H1 (cell line): ENCODE data around the gene SAG. TPM values are rescaled to one million over a fixed set of nuclear protein-coding genes. Genes with fewer than 3 reads are reported as not detected.

ENCODE experiments used
- CTCF ChIA-PET: fragments of 300-600 bp; sonication (Branson Sonifier 250); formaldehyde crosslinking; loops from one replicate; lab custom pipeline; 2021; ENCODE audit not compliant: partially characterized antibody; lab: Charles Lee
- POLR2A ChIA-PET: fragments of 300-600 bp; sonication (Branson Sonifier 250); formaldehyde crosslinking; loops from one replicate; lab custom pipeline; 2021; ENCODE audit warnings: inconsistent platforms; ENCODE audit not compliant: partially characterized antibody; lab: Charles Lee
- DNase-seq, 2 experiments: peaks; one replicate each; pipeline versions ENCODE4 v3.0.0 to v3.0.0-alpha.2; 2010 to 2022; ENCODE audit warnings: low spot score in 2 of 2, low read depth in 1 of 2, mixed read lengths in 1 of 2
- FAIRE-seq: peaks from 2 replicates; lab custom pipeline; 2011; peaks lifted over from hg19 to GRCh38; lab: Jason Lieb, UNC
- H2AFZ ChIP-seq: 2 replicates; pipeline ENCODE4 v1.8.1; 2012; ENCODE audit warnings: low read length, inconsistent platforms
- H2AK5ac ChIP-seq: 2 replicates; pipeline ENCODE4 v1.6.1; 2013; ENCODE audit warnings: low read depth, low read length
- H2BK120ac ChIP-seq: replicated peaks from 2 replicates; pipeline ENCODE3; 2013; ENCODE audit warnings: low read depth, low read length, inconsistent platforms
- H2BK12ac ChIP-seq: 2 replicates; pipeline ENCODE4 v1.6.1; 2013; ENCODE audit warnings: low read depth, low read length
- H2BK15ac ChIP-seq: 2 replicates; pipeline ENCODE4 v1.6.1; 2013; ENCODE audit warnings: low read length
- H2BK20ac ChIP-seq: 2 replicates; pipeline ENCODE4 v1.6.1; 2013; ENCODE audit warnings: low read length
- H2BK5ac ChIP-seq: 2 replicates; pipeline ENCODE4 v1.6.1; 2013; ENCODE audit warnings: low read depth, low read length
- H3K14ac ChIP-seq: 2 replicates; pipeline ENCODE4 v1.6.1; 2013; ENCODE audit warnings: inconsistent platforms; ENCODE audit not compliant: insufficient read length
- H3K18ac ChIP-seq: 2 replicates; pipeline ENCODE4 v1.6.1; 2013; ENCODE audit warnings: low read length; ENCODE audit errors: extremely low read depth
- H3K23ac ChIP-seq: 2 replicates; pipeline ENCODE4 v1.6.1; 2013; ENCODE audit warnings: inconsistent platforms; ENCODE audit not compliant: insufficient read length
- H3K23me2 ChIP-seq: 2 replicates; pipeline ENCODE4 v1.6.1; 2013; ENCODE audit warnings: low read depth, low read length
- H3K27ac ChIP-seq: 2 replicates; pipeline ENCODE4 v1.6.1; 2011; ENCODE audit warnings: low read depth, low read length, inconsistent platforms
- H3K27me3 ChIP-seq, 4 experiments: replicated peaks in 1 of 4; 1 replicate in 1 of 4; 2 replicates in 3 of 4; pipeline versions ENCODE4 v1.6.1 to v1.8.1; 2011 to 2013; ENCODE audit warnings: low read length in 3 of 4, mild to moderate bottlenecking in 3 of 4, inconsistent platforms in 2 of 4, mixed read lengths in 2 of 4, moderate library complexity in 1 of 4; ENCODE audit not compliant: control insufficient read depth in 3 of 4, insufficient read depth in 3 of 4; ENCODE audit errors: extremely low read depth in 1 of 4
- H3K36me3 ChIP-seq, 4 experiments: 2 replicates each; pipeline versions ENCODE4 v1.6.1 to v1.8.1; 2011 to 2013; ENCODE audit warnings: mild to moderate bottlenecking in 4 of 4, low read length in 3 of 4, moderate library complexity in 2 of 4, control low read depth in 1 of 4, inconsistent platforms in 1 of 4; ENCODE audit not compliant: insufficient read depth in 4 of 4, control insufficient read depth in 2 of 4
- H3K4ac ChIP-seq: replicated peaks from 2 replicates; pipeline ENCODE3; 2013; ENCODE audit warnings: low read length, low read depth, mixed read lengths, inconsistent platforms; ENCODE audit not compliant: insufficient read length
- H3K4me1 ChIP-seq, 4 experiments: replicated peaks in 1 of 4; 1 replicate in 1 of 4; 2 replicates in 3 of 4; pipeline versions ENCODE4 v1.6.1 to v1.8.1; 2011 to 2013; ENCODE audit warnings: low read length in 3 of 4, inconsistent platforms in 2 of 4, mixed read lengths in 1 of 4; ENCODE audit not compliant: insufficient read depth in 4 of 4, control insufficient read depth in 3 of 4
- H3K4me2 ChIP-seq, 2 experiments: 2 replicates each; pipeline versions ENCODE4 v1.6.1 to v1.8.1; 2011 to 2013; ENCODE audit warnings: low read depth in 2 of 2, low read length in 2 of 2, control low read depth in 1 of 2, inconsistent platforms in 1 of 2, mild to moderate bottlenecking in 1 of 2; ENCODE audit not compliant: insufficient read depth in 1 of 2
- H3K4me3 ChIP-seq, 4 experiments: fragments of 200-600, 300-600 bp in 1 of 4; sonication (generic), shearing (Covaris generic), sonication (Bioruptor Twin) in 1 of 4; 2 replicates each; pipeline versions ENCODE4 v1.5.1 to v1.8.1; 2011 to 2016; ENCODE audit warnings: low read length in 4 of 4, low read depth in 3 of 4, control low read depth in 2 of 4, inconsistent platforms in 2 of 4, mild to moderate bottlenecking in 2 of 4, mixed read lengths in 1 of 4, moderate library complexity in 1 of 4; ENCODE audit not compliant: insufficient read depth in 2 of 4; ENCODE audit errors: extremely low read depth in 1 of 4
- H3K56ac ChIP-seq: replicated peaks from 2 replicates; pipeline ENCODE3; 2013; ENCODE audit warnings: low read depth, mild to moderate bottlenecking, mixed read lengths, low read length, inconsistent platforms; ENCODE audit not compliant: insufficient read length
- H3K79me1 ChIP-seq: 2 replicates; pipeline ENCODE4 v1.6.1; 2013; ENCODE audit warnings: low read depth, low read length, control low read depth
- H3K79me2 ChIP-seq, 2 experiments: 2 replicates each; pipeline versions ENCODE4 v1.6.1 to v1.8.1; 2012 to 2013; ENCODE audit warnings: low read length in 2 of 2, mild to moderate bottlenecking in 2 of 2, inconsistent platforms in 1 of 2; ENCODE audit not compliant: insufficient read depth in 2 of 2, control insufficient read depth in 1 of 2
- H3K9ac ChIP-seq, 4 experiments: replicated peaks in 1 of 4; 1 replicate in 1 of 4; 2 replicates in 3 of 4; pipeline versions ENCODE4 v1.6.1 to v1.8.1; 2011 to 2013; ENCODE audit warnings: low read depth in 3 of 4, low read length in 3 of 4, control low read depth in 2 of 4, mild to moderate bottlenecking in 2 of 4, moderate library complexity in 2 of 4, inconsistent platforms in 1 of 4; ENCODE audit errors: extremely low read depth in 1 of 4
- H3K9me3 ChIP-seq, 2 experiments: 2 replicates each; pipeline versions ENCODE4 v1.6.1 to v1.8.1; 2012 to 2013; ENCODE audit warnings: mild to moderate bottlenecking in 2 of 2, moderate library complexity in 2 of 2, control low read depth in 1 of 2, inconsistent platforms in 1 of 2, low read depth in 1 of 2, low read length in 1 of 2, mixed read lengths in 1 of 2; ENCODE audit not compliant: insufficient read depth in 2 of 2
- H4K20me1 ChIP-seq, 2 experiments: replicated peaks in 1 of 2; 2 replicates each; pipeline versions ENCODE3 to v1.8.1; 2011 to 2013; ENCODE audit warnings: inconsistent platforms in 2 of 2, low read length in 2 of 2, mild to moderate bottlenecking in 1 of 2; ENCODE audit not compliant: insufficient read depth in 2 of 2, control insufficient read depth in 1 of 2
- H4K5ac ChIP-seq: 2 replicates; pipeline ENCODE4 v1.6.1; 2013; ENCODE audit warnings: low read length, low read depth, mixed read lengths, inconsistent platforms; ENCODE audit not compliant: insufficient read length
- H4K8ac ChIP-seq: 2 replicates; pipeline ENCODE4 v1.8.0; 2013; ENCODE audit warnings: mild to moderate bottlenecking, moderate library complexity, low read length, inconsistent platforms; ENCODE audit not compliant: insufficient read depth; ENCODE audit errors: extremely low read depth
- H4K91ac ChIP-seq: replicated peaks from 2 replicates; pipeline ENCODE3; 2013; ENCODE audit warnings: low read length, mixed read lengths, inconsistent platforms; ENCODE audit not compliant: insufficient read length
- CBX5 ChIP-seq: fragments of 300-800, 300-1000 bp; sonication (generic); IDR thresholded peaks from 2 replicates; pipeline ENCODE4 v1.7.1; 2016; ENCODE audit warnings: antibody characterized with exemption, low read length, low read depth
- CTCF ChIP-seq, 3 experiments: IDR thresholded peaks; 1 replicate in 2 of 3; 2 replicates in 1 of 3; pipeline versions ENCODE4 v1.5.1 to v1.6.1; 2011; ENCODE audit warnings: low read length in 3 of 3, mild to moderate bottlenecking in 3 of 3, inconsistent platforms in 2 of 3, low read depth in 1 of 3, moderate library complexity in 1 of 3; ENCODE audit not compliant: insufficient read depth in 1 of 3; ENCODE audit errors: control extremely low read depth in 1 of 3
- TBP ChIP-seq: IDR thresholded peaks from 2 replicates; pipeline ENCODE4 v1.6.1; 2011; ENCODE audit warnings: low read depth, low read length, improper control_type of control experiment
- WGBS, 2 experiments: shearing (Covaris generic) in 1 of 2; methylation state at CpG; one replicate each; pipeline versions ENCODE4 v1.1.6 to v1.1.7; 2013 to 2015; ENCODE audit warnings: low lambda C conversion rate in 2 of 2, mixed read lengths in 2 of 2, inconsistent platforms in 1 of 2, low coverage in 1 of 2, missing lambda C conversion rate in 1 of 2; ENCODE audit not compliant: insufficient replicate concordance in 2 of 2, insufficient coverage in 1 of 2, insufficient read length in 1 of 2; ENCODE audit errors: extremely low coverage in 1 of 2, missing lambda C conversion rate in 1 of 2; 5-methylcytosine and 5-hydroxymethylcytosine counted together
- polyA plus RNA-seq, 7 experiments: library from polyadenylated mRNA; depleted of rRNA in 3 of 7; stranded (reverse) in 5 of 7; unstranded in 2 of 7; fragments of >200 nt in 5 of 7; fragments of 200-250 nt in 2 of 7; gene quantifications; 1 replicate in 5 of 7; 2 replicates in 1 of 7; 4 replicates in 1 of 7; pipeline versions ENCODE4 v1.2.1 to v1.2.3, GENCODE V29; 2011 to 2013; ENCODE audit warnings: missing spikeins in 2 of 7, mixed read lengths in 2 of 7
- total RNA-seq: library from RNA; stranded (reverse); fragmentation: NEBNext Ultra II Directional; extraction: Animal tissue kit (Norgen Biotek cat#: 25700); gene quantifications from 2 replicates; pipeline ENCODE4 v1.2.1, GENCODE V29; 2021

Gene SAG
- total and polyA plus RNA-seq, 2 of the 8 experiments (the other 6 are each of a cell fraction or from before 2014, with no cell fraction given) = not detected

GRCh38 chr2:233314180-233314925, 6.7 kb downstream of the SAG start:
- H3K56ac ChIP-seq = no peak overlapping the region
- no peak overlapping the region for H3K14ac ChIP-seq
- DNase-seq (no peak), FAIRE-seq (no peak)
- no peak overlapping the region for H2BK5ac ChIP-seq
- H2BK120ac ChIP-seq = no peak overlapping the region
- H2BK12ac ChIP-seq = no peak overlapping the region
- H3K27ac ChIP-seq = no peak overlapping the region
- ChIA-PET CTCF (interaction anchor here (0.6 to 1.1 kb wide), 4 partner anchors 31 to 458 kb away, joined by 3 to 4 read pairs (median 3); no protein-coding TSS in a partner anchor), POLR2A (no interaction called here)
- no peaks in the 10 kb centered on the region for H3K27me3 ChIP-seq
- no peak overlapping the region for H4K91ac ChIP-seq
- no peak overlapping the region for H3K4ac ChIP-seq
- TF ChIP-seq CTCF (IDR thresholded peaks at IDR 0.05; ENCODE audit: control extremely low read depth in 1 of 3, insufficient read depth in 1 of 3, low read depth in 1 of 3, low read length in 3 of 3) (peak in 1 of 3 experiments; percentile 1; a peak in 1 of 4 replicates), CBX5 (no peak), TBP (no peak)
- peak overlapping the region; percentile 28; the same call in 1 of the 2 replicates for H4K8ac ChIP-seq
- H3K23me2 ChIP-seq = no peaks in the 10 kb centered on the region
- H3K4me2 ChIP-seq = no peak overlapping the region
- 97% methylated on average over 19 of the region's 20 CpGs; no CpG with 5 or more reads in 1 of the 2 experiments for WGBS, 2 experiments
- H3K4me1 ChIP-seq = no peaks in the 10 kb centered on the region
- no peaks in the 10 kb centered on the region for H4K20me1 ChIP-seq
- H3K79me2 ChIP-seq = no peaks in the 10 kb centered on the region
- no peak overlapping the region for H2BK15ac ChIP-seq
- H3K23ac ChIP-seq = no peak overlapping the region
- H3K9ac ChIP-seq = no peak overlapping the region
- no peaks in the 10 kb centered on the region for H3K79me1 ChIP-seq
- no peak overlapping the region for H3K4me3 ChIP-seq
- H3K18ac ChIP-seq = no peak overlapping the region
- H3K9me3 ChIP-seq = no peaks in the 10 kb centered on the region
- no peak overlapping the region for H4K5ac ChIP-seq
- no peak overlapping the region for H2AFZ ChIP-seq
- H2AK5ac ChIP-seq = no peak overlapping the region
- no peak overlapping the region for H2BK20ac ChIP-seq
- H3K36me3 ChIP-seq = no peaks in the 10 kb centered on the region
